CD4-positive, alpha-beta T cell (primary cell): ENCODE data around the gene LRIG3. TPM values are rescaled to one million over a fixed set of nuclear protein-coding genes. Genes with fewer than 3 reads are reported as not detected.

Source experiments
- ATAC-seq: fragments of 200-7000 bp; cut with Tn5 transposase; one replicate; pipeline ENCODE4 v1.10.0; 2022; ENCODE audit warnings: mild to moderate bottlenecking; ENCODE audit not compliant: poor library complexity
- CTCF ChIA-PET: fragments of 350-600 bp; sonication (Branson Sonifier 250); formaldehyde crosslinking; loops from one replicate; lab custom pipeline; 2021; ENCODE audit warnings: antibody characterized with exemption, inconsistent platforms; lab: Charles Lee
- POLR2A ChIA-PET: fragments of 350-600 bp; sonication (Branson Sonifier 250); formaldehyde crosslinking; loops from one replicate; lab custom pipeline; 2021; ENCODE audit warnings: antibody characterized with exemption, inconsistent platforms; lab: Charles Lee
- DNase-seq, 14 experiments: peaks; one replicate each; pipeline ENCODE4 v3.0.0-alpha.2; 2013 to 2020; ENCODE audit warnings: mixed read lengths in 2 of 14
- H3K27ac ChIP-seq, 2 donors: one replicate each; pipeline versions ENCODE4 v1.5.1 to v1.7.0; 2013; ENCODE audit warnings: low read length in 2 of 2, low read depth in 1 of 2, mild to moderate bottlenecking in 1 of 2
- H3K27me3 ChIP-seq, 2 experiments: 1 replicate in 1 of 2; 2 replicates in 1 of 2; pipeline versions ENCODE4 v1.6.1 to v1.7.0; 2013; ENCODE audit warnings: low read length in 2 of 2, control low read depth in 1 of 2, mild to moderate bottlenecking in 1 of 2, moderate library complexity in 1 of 2; ENCODE audit not compliant: insufficient read depth in 2 of 2, control insufficient read depth in 1 of 2
- H3K36me3 ChIP-seq: one replicate; pipeline ENCODE4 v1.6.1; 2013; ENCODE audit warnings: low read length, control low read depth; ENCODE audit not compliant: insufficient read depth
- H3K4me1 ChIP-seq: one replicate; pipeline ENCODE4 v1.6.1; 2013; ENCODE audit warnings: low read length, control low read depth; ENCODE audit not compliant: insufficient read depth
- H3K4me3 ChIP-seq: one replicate; pipeline ENCODE4 v1.5.1; 2013; ENCODE audit warnings: mild to moderate bottlenecking, low read length, moderate library complexity
- H3K9me3 ChIP-seq, 2 experiments: 1 replicate in 1 of 2; 2 replicates in 1 of 2; pipeline versions ENCODE4 v1.6.1 to v1.7.0; 2013; ENCODE audit warnings: low read length in 2 of 2, mild to moderate bottlenecking in 2 of 2, control low read depth in 1 of 2, moderate library complexity in 1 of 2; ENCODE audit not compliant: control insufficient read depth in 1 of 2, insufficient read depth in 1 of 2
- H3K27ac Mint-ChIP-seq: one replicate; pipeline ENCODE4 v1.8.0; 2020; ENCODE audit warnings: mixed read lengths
- H3K27me3 Mint-ChIP-seq: one replicate; pipeline ENCODE4 v1.8.0; 2021; ENCODE audit warnings: mixed read lengths
- H3K36me3 Mint-ChIP-seq: one replicate; pipeline ENCODE4 v1.8.0; 2021; ENCODE audit warnings: low read depth, mixed read lengths
- H3K4me1 Mint-ChIP-seq: one replicate; pipeline ENCODE4 v1.8.0; 2021; ENCODE audit warnings: low read depth, mixed read lengths
- H3K4me3 Mint-ChIP-seq: one replicate; pipeline ENCODE4 v1.8.0; 2020; ENCODE audit warnings: mild to moderate bottlenecking, mixed read lengths
- H3K9me3 Mint-ChIP-seq: one replicate; pipeline ENCODE4 v1.8.0; 2020; ENCODE audit warnings: mixed read lengths
- intact Hi-C, 2 experiments: fragments of 100-400 bp; cut with DNase I in 1 of 2; cut with micrococcal nuclease in 1 of 2; formaldehyde crosslinking; loops; one replicate each; pipeline versions ENCODE4 v1.15.1 to v1.9.0; 2023 to 2025; cut with DNase I, micrococcal nuclease
- total RNA-seq, 174 experiments: library from RNA in 2 of 174; stranded (reverse) in 2 of 174; gene quantifications; one replicate each; pipeline ENCODE4 v1.2.3 and lab custom pipeline; 2021 to 2026
- TF ChIP-seq, protein P1 (sequence below): fragments of 200-600 bp; IDR thresholded peaks from one replicate; pipeline ENCODE4 v1.8.0; 2022; ENCODE audit warnings: antibody characterized with exemption, mild to moderate bottlenecking

LRIG3 gene
- total RNA-seq, 2 experiments from 2014 or later = not detected

DNA sequence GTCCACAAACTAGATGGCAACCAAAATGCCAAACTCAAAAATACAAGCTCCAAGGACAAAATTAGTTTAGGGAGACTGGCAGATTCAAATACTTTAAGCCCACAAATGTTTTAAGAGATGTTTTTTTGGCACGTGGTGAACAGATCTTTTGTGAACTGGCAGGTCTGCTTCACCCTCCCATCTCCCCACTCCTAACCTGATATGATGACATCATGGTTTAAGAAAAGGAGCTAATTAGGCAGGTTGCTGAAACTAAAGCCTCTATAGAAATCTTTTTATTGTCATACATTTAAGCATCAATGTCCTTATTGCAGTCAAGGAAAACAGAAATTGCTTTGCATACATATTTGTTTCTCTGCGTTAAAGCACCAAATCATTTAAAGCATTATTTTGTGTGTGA is 5.8 kb downstream of the LRIG3 start:
- ChIA-PET CTCF (no interaction called here), POLR2A (no interaction called here)
- TF ChIP-seq, protein P1, sequence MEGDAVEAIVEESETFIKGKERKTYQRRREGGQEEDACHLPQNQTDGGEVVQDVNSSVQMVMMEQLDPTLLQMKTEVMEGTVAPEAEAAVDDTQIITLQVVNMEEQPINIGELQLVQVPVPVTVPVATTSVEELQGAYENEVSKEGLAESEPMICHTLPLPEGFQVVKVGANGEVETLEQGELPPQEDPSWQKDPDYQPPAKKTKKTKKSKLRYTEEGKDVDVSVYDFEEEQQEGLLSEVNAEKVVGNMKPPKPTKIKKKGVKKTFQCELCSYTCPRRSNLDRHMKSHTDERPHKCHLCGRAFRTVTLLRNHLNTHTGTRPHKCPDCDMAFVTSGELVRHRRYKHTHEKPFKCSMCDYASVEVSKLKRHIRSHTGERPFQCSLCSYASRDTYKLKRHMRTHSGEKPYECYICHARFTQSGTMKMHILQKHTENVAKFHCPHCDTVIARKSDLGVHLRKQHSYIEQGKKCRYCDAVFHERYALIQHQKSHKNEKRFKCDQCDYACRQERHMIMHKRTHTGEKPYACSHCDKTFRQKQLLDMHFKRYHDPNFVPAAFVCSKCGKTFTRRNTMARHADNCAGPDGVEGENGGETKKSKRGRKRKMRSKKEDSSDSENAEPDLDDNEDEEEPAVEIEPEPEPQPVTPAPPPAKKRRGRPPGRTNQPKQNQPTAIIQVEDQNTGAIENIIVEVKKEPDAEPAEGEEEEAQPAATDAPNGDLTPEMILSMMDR = no peak
- Histone ChIP-seq H3K4me1 (no peaks in the 10 kb centered on the region), H3K27ac (no peak overlapping the region), H3K9me3 (peaks cover 0 to 7% of the 10 kb centered on the region in 2 experiments), H3K4me3 (no peak overlapping the region), H3K36me3 (no peaks in the 10 kb centered on the region), H3K27me3 (peaks cover 4 to 17% of the 10 kb centered on the region in 2 experiments)
- Mint-ChIP-seq H3K27me3 (peaks cover 22% of the 10 kb centered on the region), H3K4me1 (no peaks in the 10 kb centered on the region), H3K27ac (no peak overlapping the region), H3K36me3 (no peaks in the 10 kb centered on the region), H3K4me3 (no peak overlapping the region), H3K9me3 (no peaks in the 10 kb centered on the region)
- DNase-seq = no peak
- intact Hi-C loops = no loop called here
- no peak for ATAC-seq

DNA sequence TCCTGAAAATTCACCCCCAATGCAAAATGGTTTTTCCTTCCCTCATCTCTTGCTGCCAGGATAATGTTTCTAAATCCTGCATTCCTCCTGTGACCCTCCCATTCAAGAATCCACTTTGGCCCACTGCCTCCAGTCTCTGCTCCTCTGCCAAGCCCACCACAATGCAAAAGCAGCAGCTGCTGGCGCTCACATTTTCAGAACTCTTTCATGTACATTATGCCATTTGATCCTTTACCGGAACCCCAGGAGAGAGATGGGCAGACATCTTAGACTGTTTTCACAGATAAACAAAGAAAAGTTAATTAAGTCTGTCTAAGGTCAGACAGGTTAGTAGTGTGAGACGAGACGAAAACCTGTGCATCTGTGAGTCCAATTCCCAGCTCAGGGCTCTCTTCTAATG is 12.9 kb downstream of the LRIG3 start:
- TF ChIP-seq, protein P1 = no peak
- H3K27me3 Mint-ChIP-seq = no peaks in the 10 kb centered on the region
- intact Hi-C loops = no loop called here
- no peak overlapping the region for H3K27ac Mint-ChIP-seq
- no peak for ATAC-seq
- H3K27me3 ChIP-seq = no peaks in the 10 kb centered on the region
- no peak overlapping the region for H3K27ac ChIP-seq
- H3K4me1 ChIP-seq = no peaks in the 10 kb centered on the region
- H3K36me3 ChIP-seq = no peaks in the 10 kb centered on the region
- no peaks in the 10 kb centered on the region for H3K36me3 Mint-ChIP-seq
- CTCF ChIA-PET = no interaction called here
- H3K4me3 Mint-ChIP-seq = no peak overlapping the region
- H3K9me3 Mint-ChIP-seq = peaks cover 6% of the 10 kb centered on the region
- POLR2A ChIA-PET = no interaction called here
- H3K9me3 ChIP-seq = peaks cover 0 to 5% of the 10 kb centered on the region in 2 experiments
- no peak overlapping the region for H3K4me3 ChIP-seq
- H3K4me1 Mint-ChIP-seq = no peaks in the 10 kb centered on the region
- DNase-seq = no peak

DNA sequence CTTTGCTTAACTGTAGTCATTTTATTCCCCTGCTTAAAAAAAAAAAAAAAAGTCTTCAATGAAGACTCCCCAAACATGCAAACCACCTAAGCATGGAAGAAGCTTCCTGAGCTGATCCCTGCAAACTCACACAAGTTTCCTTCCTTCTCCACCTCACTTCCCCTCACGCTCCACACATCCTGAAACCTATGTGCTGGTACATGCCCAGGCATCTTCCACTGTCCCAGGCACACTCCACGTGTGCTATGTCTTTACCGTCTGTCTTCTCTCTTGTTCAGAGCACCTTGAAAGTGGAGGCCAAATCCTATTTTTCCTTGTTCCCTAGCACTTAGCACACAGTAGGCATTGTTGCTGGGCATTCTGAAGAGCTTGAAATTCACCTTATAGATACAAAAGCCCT is 13.4 kb downstream of the LRIG3 start:
- H3K4me1 ChIP-seq = no peaks in the 10 kb centered on the region
- intact Hi-C loops = no loop called here
- H3K36me3 ChIP-seq = no peaks in the 10 kb centered on the region
- ChIA-PET CTCF (no interaction called here), POLR2A (no interaction called here)
- Mint-ChIP-seq H3K27ac (no peak overlapping the region), H3K36me3 (no peaks in the 10 kb centered on the region), H3K27me3 (no peaks in the 10 kb centered on the region), H3K4me1 (no peaks in the 10 kb centered on the region), H3K9me3 (peaks cover 6% of the 10 kb centered on the region), H3K4me3 (no peak overlapping the region)
- peaks cover 0 to 5% of the 10 kb centered on the region in 2 experiments for H3K9me3 ChIP-seq
- H3K4me3 ChIP-seq = no peak overlapping the region
- ATAC-seq (no peak), DNase-seq (no peak)
- TF ChIP-seq, protein P1 = no peak
- no peaks in the 10 kb centered on the region for H3K27me3 ChIP-seq
- H3K27ac ChIP-seq = no peak overlapping the region
